Endothelial cell of umbilical vein (primary cell): ENCODE data around the gene CETN3.

ENCODE experiments used
- CTCF ChIP-seq, 2 donors: IDR thresholded peaks; 1 replicate in 1 of 2; 2 replicates in 1 of 2; pipeline ENCODE4 v1.5.1; 2011; ENCODE audit warnings: low read length in 2 of 2, mild to moderate bottlenecking in 2 of 2, moderate library complexity in 2 of 2, control low read depth in 1 of 2, inconsistent platforms in 1 of 2, low read depth in 1 of 2; ENCODE audit not compliant: insufficient read depth in 1 of 2; ENCODE audit errors: extremely low read depth in 1 of 2
- EZH2 ChIP-seq: IDR thresholded peaks from 2 replicates; pipeline ENCODE4 v1.6.1; 2012; ENCODE audit warnings: borderline replicate concordance, low read depth, mild to moderate bottlenecking, moderate library complexity, low read length, inconsistent platforms; ENCODE audit not compliant: severe bottlenecking
- FOS ChIP-seq: IDR thresholded peaks from 2 replicates; pipeline ENCODE4 v1.6.1; 2011; ENCODE audit warnings: mild to moderate bottlenecking, low read length, moderate library complexity, borderline replicate concordance; ENCODE audit not compliant: insufficient read depth
- GATA2 ChIP-seq: IDR thresholded peaks from 2 replicates; pipeline ENCODE4 v1.7.0; 2011; ENCODE audit warnings: low read depth, mild to moderate bottlenecking, moderate library complexity, mixed read lengths, low read length; ENCODE audit not compliant: insufficient read length, insufficient read depth
- JUN ChIP-seq: IDR thresholded peaks from 2 replicates; pipeline ENCODE4 v1.6.1; 2011; ENCODE audit warnings: borderline replicate concordance, low read depth; ENCODE audit not compliant: insufficient read length, insufficient read depth
- MYC ChIP-seq: IDR thresholded peaks from one replicate; pipeline ENCODE4 v1.6.1; 2011; ENCODE audit warnings: mild to moderate bottlenecking, low read depth, low read length
- POLR2A ChIP-seq: IDR thresholded peaks from 2 replicates; pipeline ENCODE4 v1.6.1; 2012; ENCODE audit warnings: low read depth, mild to moderate bottlenecking, control low read depth, low read length
- POLR2AphosphoS5 ChIP-seq: IDR thresholded peaks from 2 replicates; pipeline ENCODE4 v1.6.1; 2012; ENCODE audit warnings: low read depth, mild to moderate bottlenecking, control low read depth, low read length, moderate library complexity; ENCODE audit not compliant: insufficient read depth

- TF ChIP-seq CTCF (IDR thresholded peaks at IDR 0.05; ENCODE audit: extremely low read depth in 1 of 2, insufficient read depth in 1 of 2, low read depth in 1 of 2, low read length in 2 of 2) (no peak), POLR2A (no peak), POLR2AphosphoS5 (no peak), FOS (no peak), EZH2 (no peak), MYC (no peak), JUN (no peak), GATA2 (no peak)
These were observed 10.8 kb downstream of the CETN3 start for GRCh38 chr5:90398726-90399125.
